ENCODE data around the gene OBP2B. TPM values are rescaled to one million over a fixed set of nuclear protein-coding genes. Genes with fewer than 3 reads are reported as not detected.

OBP2B gene
- total and polyA plus RNA-seq, 3 donors from 2014 or later = 34.0 to 53.0 (median 35.1) TPM

DNA sequence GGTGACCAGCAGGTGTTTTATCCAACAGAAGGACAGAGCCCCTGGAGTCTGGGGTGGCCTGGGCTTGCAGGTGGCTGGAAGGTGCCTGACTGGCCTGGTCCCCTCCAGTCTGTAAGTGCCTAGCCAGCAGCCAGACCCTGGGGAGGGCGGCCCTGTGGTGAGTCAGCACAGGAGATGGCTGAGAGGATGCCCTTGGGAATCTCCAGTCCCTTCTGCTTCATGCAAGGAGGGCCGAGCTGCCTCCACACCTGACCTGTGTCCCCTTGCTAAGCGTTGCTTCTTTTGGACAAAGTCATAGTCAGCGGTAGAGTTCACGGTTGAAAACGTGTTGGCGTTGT is 20.2 kb downstream of the OBP2B start:
- Histone ChIP-seq H3K4me1 (no peaks in the 10 kb centered on the region), H3K36me3 (ENCODE audit: low read depth, missing control alignments) (no peaks in the 10 kb centered on the region), H3K27me3 (no peaks in the 10 kb centered on the region), H3K27ac (no peak overlapping the region), H3K4me3 (no peak overlapping the region), H3K9me3 (no peaks in the 10 kb centered on the region)
- TF ChIP-seq, protein P1, sequence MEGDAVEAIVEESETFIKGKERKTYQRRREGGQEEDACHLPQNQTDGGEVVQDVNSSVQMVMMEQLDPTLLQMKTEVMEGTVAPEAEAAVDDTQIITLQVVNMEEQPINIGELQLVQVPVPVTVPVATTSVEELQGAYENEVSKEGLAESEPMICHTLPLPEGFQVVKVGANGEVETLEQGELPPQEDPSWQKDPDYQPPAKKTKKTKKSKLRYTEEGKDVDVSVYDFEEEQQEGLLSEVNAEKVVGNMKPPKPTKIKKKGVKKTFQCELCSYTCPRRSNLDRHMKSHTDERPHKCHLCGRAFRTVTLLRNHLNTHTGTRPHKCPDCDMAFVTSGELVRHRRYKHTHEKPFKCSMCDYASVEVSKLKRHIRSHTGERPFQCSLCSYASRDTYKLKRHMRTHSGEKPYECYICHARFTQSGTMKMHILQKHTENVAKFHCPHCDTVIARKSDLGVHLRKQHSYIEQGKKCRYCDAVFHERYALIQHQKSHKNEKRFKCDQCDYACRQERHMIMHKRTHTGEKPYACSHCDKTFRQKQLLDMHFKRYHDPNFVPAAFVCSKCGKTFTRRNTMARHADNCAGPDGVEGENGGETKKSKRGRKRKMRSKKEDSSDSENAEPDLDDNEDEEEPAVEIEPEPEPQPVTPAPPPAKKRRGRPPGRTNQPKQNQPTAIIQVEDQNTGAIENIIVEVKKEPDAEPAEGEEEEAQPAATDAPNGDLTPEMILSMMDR (IDR thresholded peaks at IDR 0.05) = no peak
- no peak for TF ChIP-seq POLR2A (IDR thresholded peaks at IDR 0.05)
- 82 to 84% methylated on average over 7 of the region's 7 CpGs for WGBS, 2 donors
- no peak for DNase-seq
- intact Hi-C loops (cut with DNase I; ENCODE audit: low total_unique reads) = loop anchor here (10.0 kb wide), 1 partner anchor 136 kb away; no protein-coding TSS in a partner anchor

DNA sequence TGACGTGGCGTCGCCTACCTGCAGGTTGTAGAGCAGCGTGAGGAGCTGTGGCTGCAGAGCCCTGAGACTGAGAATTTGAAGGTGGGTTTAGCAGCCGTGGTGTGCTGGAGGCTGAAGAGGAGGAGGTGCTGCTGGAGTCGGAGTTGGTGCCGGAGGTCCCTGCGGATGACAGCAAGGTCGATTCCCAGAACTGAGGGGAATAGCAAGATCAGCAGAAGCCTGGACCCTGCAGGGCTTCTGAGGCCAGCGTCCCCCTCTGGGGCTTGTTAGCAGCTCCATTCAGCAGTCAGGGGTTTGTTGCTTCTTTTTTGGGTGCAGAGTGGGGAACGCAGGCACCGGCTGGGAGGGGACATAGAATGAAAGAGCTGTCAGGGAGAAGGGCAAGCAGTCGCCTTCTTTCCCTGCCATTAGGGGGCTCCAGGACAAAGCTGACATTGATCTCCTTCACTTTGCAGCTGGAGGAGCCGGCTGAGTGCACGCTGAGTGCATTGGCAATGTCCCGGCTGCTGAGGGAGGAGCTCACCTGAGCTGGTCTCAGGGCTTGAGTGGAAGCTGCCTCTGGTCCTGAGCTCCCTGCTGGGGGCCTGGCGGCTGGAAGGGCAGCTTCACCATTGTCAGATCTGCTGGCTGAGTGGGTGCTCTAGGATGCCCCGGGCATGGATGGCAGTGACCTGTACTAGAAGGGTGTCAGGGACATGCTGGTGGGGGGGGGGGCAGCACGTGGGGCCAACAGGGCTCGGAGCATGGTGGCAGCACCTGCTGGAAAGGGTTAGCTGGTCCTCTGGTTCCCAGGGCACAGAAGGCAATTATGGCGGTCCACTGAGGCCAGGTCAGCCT is 20.8 kb downstream of the OBP2B start:
- H3K27me3 ChIP-seq = no peaks in the 10 kb centered on the region
- no peaks in the 10 kb centered on the region for H3K36me3 ChIP-seq (ENCODE audit: low read depth, missing control alignments)
- no peaks in the 10 kb centered on the region for H3K4me1 ChIP-seq
- TF ChIP-seq, protein P1 (IDR thresholded peaks at IDR 0.05) = peak in 2 of 3 experiments; percentile 12 to 33
- TF ChIP-seq POLR2A (IDR thresholded peaks at IDR 0.05) = no peak
- H3K9me3 ChIP-seq = no peaks in the 10 kb centered on the region
- DNase-seq = peak; percentile 67
- WGBS, 2 donors = 48 to 49% methylated on average over 7 to 21 of the region's 21 CpGs
- intact Hi-C loops (cut with DNase I; ENCODE audit: low total_unique reads) = loop anchor here (10.0 kb wide), 1 partner anchor 137 kb away; no protein-coding TSS in a partner anchor
- no peak overlapping the region for H3K4me3 ChIP-seq
- no peak overlapping the region for H3K27ac ChIP-seq

DNA sequence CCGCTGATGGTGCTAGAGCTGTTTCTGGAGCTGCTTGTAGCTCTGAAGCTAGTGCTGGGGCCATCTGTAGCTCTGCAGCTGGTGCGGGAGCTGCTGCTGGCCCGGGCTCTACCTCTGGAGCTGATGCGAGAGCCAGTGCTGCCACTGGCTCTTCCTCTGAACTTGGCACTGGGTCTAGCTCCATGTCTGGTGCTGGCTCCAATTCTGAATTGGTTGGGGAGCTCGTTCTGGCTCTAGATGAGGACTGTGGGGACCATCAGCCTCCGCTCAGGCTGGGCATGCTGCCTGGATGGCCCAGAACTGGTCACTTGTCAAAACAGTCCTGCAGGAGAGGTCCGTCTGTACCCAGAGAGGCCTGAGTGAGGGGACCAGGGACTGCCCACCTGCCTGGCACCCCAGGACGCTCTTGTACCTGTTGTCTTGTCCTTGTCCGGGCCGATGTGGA is 21.5 kb downstream of the OBP2B start:
- Histone ChIP-seq H3K4me3 (no peak overlapping the region), H3K9me3 (no peaks in the 10 kb centered on the region), H3K27ac (no peak overlapping the region), H3K4me1 (no peaks in the 10 kb centered on the region), H3K27me3 (no peaks in the 10 kb centered on the region), H3K36me3 (ENCODE audit: low read depth, missing control alignments) (no peaks in the 10 kb centered on the region)
- WGBS, 2 donors = 86 to 87% methylated on average over 1 to 10 of the region's 10 CpGs
- TF ChIP-seq, protein P1 (IDR thresholded peaks at IDR 0.05) = no peak
- TF ChIP-seq POLR2A (IDR thresholded peaks at IDR 0.05) = no peak
- DNase-seq = no peak
- intact Hi-C loops (cut with DNase I; ENCODE audit: low total_unique reads) = loop anchor here (10.0 kb wide), 1 partner anchor 137 kb away; no protein-coding TSS in a partner anchor

DNA sequence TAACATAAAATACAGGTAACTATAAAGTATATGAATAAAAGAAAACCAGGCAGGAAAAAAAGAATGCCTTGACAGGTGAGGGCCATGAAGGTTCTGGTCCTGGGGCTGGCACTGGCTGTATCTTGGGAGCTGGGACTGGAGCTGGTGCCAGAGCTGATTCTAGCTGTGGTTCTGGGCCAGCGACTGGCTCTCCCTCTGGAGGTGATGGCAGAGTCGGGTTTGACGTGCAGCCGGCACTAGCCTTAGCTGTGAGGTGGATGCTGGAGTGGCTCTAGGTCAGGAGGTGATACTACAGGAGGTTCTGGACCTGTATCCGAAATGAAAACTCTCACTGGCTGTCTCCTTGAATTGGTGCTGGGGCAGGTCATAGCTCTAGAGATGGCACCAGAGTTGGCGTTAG is 22.3 kb downstream of the OBP2B start:
- TF ChIP-seq, protein P1 (IDR thresholded peaks at IDR 0.05) = no peak
- TF ChIP-seq POLR2A (IDR thresholded peaks at IDR 0.05) = no peak
- 87 to 90% methylated on average over 5 to 6 of the region's 6 CpGs for WGBS, 2 donors
- intact Hi-C loops (cut with DNase I; ENCODE audit: low total_unique reads) = loop anchor here (10.0 kb wide), 1 partner anchor 138 kb away; no protein-coding TSS in a partner anchor
- DNase-seq = no peak
- Histone ChIP-seq H3K27ac (no peak overlapping the region), H3K4me3 (no peak overlapping the region), H3K4me1 (no peaks in the 10 kb centered on the region), H3K27me3 (no peaks in the 10 kb centered on the region), H3K9me3 (no peaks in the 10 kb centered on the region), H3K36me3 (ENCODE audit: low read depth, missing control alignments) (no peaks in the 10 kb centered on the region)

Measured in testis (tissue), 3 donors.